DMS 273 treated with DMSO at 0.1 percent for 48 hours (cell line): ENCODE data around the gene CCDC107.
A peak's percentile ranks its signal among the peaks of the same experiment; 100 is the strongest.

ENCODE experiments used
- DNase-seq: peaks from one replicate; lab custom pipeline; 2025; lab: John Stamatoyannopoulos, UW

CCDC107 gene

GRCh38 chr9:35682520-35683315 lies 24.6 kb downstream of the CCDC107 start:
- DNase-seq = no peak

GRCh38 chr9:35683323-35683722 lies 25.2 kb downstream of the CCDC107 start:
- DNase-seq = no peak

GRCh38 chr9:35684921-35685320 lies 26.8 kb downstream of the CCDC107 start:
- DNase-seq = no peak

- no peak for DNase-seq
Measured at GRCh38 chr9:35685506-35685905, 27.4 kb downstream of the CCDC107 start.

GRCh38 chr9:35686222-35687203 lies 28.4 kb downstream of the CCDC107 start:
- no peak for DNase-seq

GRCh38 chr9:35687306-35687705 lies 29.2 kb downstream of the CCDC107 start:
- DNase-seq = no peak

- DNase-seq = no peak
Measured at GRCh38 chr9:35687972-35688557, 30.0 kb downstream of the CCDC107 start.

GRCh38 chr9:35688558-35689541 lies 30.8 kb downstream of the CCDC107 start:
- peak; percentile 18 for DNase-seq

- no peak for DNase-seq
Measured at GRCh38 chr9:35689542-35690293, 31.6 kb downstream of the CCDC107 start, which contains the start of gene TPM2. TSS of gene TPM2 (minus strand) at chr9:35689925. CDS start at chr9:35689817, 108 bp downstream.

GRCh38 chr9:35690294-35690613 lies 32.2 kb downstream of the CCDC107 start:
- no peak for DNase-seq

GRCh38 chr9:35690614-35691333 lies 32.7 kb downstream of the CCDC107 start:
- DNase-seq = no peak

GRCh38 chr9:35691334-35691650 lies 33.2 kb downstream of the CCDC107 start:
- no peak for DNase-seq

GRCh38 chr9:35691757-35692301 lies 33.7 kb downstream of the CCDC107 start:
- no peak for DNase-seq

- no peak for DNase-seq
Measured at GRCh38 chr9:35695943-35696401, 37.9 kb downstream of the CCDC107 start.

- no peak for DNase-seq
Measured at GRCh38 chr9:35696520-35697215, 38.6 kb downstream of the CCDC107 start.

GRCh38 chr9:35697486-35697885 lies 39.4 kb downstream of the CCDC107 start:
- DNase-seq = no peak

- no peak for DNase-seq
Measured at GRCh38 chr9:35698231-35698630, 40.1 kb downstream of the CCDC107 start.

- DNase-seq = no peak
Measured at GRCh38 chr9:35700031-35700430, 41.9 kb downstream of the CCDC107 start.

GRCh38 chr9:35700942-35701341 lies 42.9 kb downstream of the CCDC107 start:
- no peak for DNase-seq
